ENCODE results near the gene APOBEC3C.

GRCh38 chr22:39068033-39068785 lies 54.2 kb downstream of the APOBEC3C start:
- TF ChIP-seq POLR2A (IDR thresholded peaks at IDR 0.05; ENCODE audit: low read length): no peak
- no peak for TF ChIP-seq GATA1 (IDR thresholded peaks at IDR 0.05; ENCODE audit: low read depth, low read length)

Measured in erythroblast (primary cell).